HG02623 (cell line): ENCODE data around the gene CNKSR2.
"Not testable (repeated sequence)": the region's sequence is repeated elsewhere in the genome, so short reads cannot be mapped to it uniquely, and the experiment has no call there.

Experiments
- ATAC-seq: cut with Tn5 transposase; IDR thresholded peaks from one replicate; pipeline ENCODE4 v1.9.1; 2021; ENCODE audit warnings: moderate library complexity; ENCODE audit not compliant: unreplicated experiment

Gene CNKSR2

DNA sequence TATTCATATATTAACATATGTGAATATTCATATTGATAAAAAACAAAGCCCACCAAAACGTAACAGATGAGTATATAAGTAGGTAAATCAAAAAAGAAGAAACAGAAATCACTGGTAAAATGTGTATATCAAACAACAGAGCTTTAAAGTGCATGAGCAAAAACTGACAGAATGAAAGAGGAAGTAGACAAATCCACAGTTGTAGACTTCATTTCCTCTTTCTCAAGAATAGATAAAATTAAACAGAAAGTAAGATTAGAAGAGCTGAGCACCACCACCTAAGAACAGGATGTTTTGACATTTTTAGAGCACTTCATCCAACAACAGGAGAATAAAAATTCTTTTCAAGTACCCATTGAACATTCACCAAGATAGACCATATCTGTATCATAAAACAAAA lies 64.6 kb downstream of the CNKSR2 start:
- ATAC-seq = peak; percentile 98

DNA sequence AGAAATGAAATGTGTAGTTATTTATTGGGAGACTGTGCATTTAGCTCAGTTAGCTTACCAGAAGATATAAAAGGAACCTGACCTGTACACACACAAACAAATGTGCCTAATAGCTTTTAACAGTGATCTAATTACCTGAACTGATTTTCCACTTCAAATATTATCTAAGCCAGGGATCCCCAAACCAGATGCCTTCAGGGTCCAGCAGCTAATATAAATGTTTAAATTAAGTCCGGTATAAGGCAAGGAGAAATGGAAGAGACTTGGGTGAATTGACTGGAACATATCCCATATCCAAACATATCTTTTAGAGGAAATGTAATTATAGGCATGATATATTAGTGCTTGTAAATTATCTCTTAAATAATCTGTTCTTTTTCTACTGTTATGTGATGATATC lies 66.7 kb downstream of the CNKSR2 start:
- no peak for ATAC-seq

DNA sequence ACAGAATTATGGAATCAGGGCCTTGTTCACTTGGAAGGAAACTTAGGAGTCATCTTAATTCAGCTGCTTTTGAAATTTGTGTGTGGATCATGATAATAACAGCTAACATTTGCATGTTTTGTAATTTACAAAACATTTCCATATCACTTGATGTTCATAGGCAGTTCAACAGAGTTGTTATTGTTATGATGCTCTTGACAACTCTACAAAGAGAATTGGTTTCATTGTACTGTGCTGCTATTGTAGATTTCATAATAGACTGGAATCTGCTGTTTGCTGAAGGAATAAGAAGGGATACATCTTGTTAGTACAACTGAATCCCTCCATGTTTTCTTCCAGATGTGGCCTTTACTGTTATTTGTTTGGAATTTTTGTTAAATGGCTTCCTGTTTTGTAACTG lies 83.5 kb downstream of the CNKSR2 start:
- ATAC-seq = no peak

DNA sequence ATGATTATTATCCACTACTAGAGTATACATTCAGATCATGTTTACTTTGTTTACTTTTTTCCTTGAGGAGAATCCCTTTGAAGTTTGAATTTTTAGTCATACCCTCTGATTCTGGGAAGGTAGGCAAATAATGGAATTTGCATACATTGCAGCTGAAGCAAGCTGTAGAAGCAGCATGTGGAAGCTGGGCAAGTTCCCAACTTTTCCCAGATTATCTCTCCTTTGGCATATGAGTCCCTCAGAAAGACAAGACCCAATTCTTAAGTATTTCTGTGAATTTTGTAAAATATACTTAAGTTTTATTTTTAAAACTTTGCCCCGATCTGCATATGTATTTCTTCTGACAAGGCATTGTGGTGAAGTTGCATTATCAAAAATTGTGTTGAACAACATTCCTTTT lies 94.9 kb downstream of the CNKSR2 start:
- no peak for ATAC-seq

DNA sequence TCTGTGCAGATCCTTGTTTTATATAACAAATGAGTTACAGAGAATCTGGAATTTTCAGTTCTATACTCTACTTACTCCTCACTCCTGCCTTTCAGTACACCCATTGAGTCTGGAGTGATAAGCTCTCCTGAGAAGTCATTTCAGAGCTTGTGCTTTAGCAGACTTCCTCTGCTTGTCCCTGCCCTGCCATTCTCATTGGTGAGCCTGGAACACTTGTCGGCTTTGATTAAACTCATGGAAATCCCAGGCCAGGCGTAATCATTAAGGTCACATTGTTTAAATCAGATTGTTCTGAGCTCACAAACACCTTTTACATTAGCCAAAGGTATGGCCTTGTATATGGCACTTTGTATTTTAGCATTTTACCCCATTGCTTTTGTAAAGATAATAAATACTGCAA lies 102.7 kb downstream of the CNKSR2 start:
- ATAC-seq = no peak

DNA sequence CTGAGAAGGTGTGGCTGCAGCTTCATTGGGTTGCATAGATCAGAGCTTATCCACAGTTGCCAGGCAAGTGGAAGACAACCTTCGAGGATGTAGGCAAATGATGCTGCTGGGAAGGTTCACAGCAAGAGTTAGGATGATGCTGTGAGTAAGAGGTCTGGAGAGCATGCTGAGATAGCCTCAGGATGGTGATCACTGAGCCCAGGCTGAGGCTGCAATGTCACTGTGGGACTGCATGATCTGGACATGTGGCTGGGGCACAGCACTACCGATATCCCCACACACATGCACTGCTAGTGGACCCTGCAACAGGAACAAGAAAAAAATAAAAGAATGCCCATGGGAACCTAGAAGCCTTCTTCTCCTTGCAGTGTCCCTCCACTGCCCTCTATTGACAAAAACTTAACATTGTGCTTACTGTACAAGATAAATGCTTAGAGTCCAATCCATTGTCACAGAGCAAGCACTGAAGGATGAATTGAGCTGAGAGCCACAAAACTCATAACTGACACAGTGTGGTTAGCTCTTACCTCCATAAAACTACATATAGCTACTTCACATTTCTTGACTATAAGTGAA lies 105.6 kb downstream of the CNKSR2 start:
- peak; percentile 71 for ATAC-seq

DNA sequence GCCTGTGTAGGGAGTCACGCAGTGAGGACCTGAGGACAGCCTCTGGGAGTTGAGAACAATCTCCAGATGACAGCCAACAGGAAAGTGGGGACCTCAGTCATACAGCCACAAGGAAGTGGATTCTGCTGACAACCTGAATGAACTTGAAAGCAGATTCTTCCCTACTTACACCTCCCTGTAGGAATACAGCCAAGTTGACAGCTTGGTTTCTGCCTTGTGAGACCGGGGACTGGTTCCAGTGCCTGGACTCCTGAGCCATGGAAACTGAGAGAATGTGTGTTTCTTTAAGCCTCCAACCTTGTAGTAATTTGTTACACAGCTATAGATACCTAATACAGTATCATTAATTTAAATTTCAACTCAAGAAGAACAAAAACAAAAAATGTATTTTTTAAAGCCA lies 107.5 kb downstream of the CNKSR2 start:
- ATAC-seq = no peak

DNA sequence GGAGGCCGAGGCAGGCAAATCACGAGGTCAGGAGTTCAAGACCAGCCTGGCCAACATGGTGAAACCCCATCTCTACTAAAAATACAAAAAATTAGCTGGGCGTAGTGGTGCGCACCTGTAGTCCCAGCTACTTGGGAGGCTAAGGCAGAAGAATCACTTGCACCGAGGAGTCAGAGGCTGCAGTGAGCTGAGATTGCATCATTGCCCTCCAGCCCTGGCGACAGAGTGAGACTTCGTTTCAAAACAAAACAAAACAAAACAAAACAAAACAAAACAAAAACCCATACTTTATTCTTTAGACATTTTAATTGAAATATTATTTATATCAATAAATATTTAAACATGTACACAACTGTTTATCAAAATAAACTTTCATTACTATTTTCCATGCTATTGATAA lies 109.8 kb downstream of the CNKSR2 start:
- not testable (repeated sequence) for ATAC-seq

DNA sequence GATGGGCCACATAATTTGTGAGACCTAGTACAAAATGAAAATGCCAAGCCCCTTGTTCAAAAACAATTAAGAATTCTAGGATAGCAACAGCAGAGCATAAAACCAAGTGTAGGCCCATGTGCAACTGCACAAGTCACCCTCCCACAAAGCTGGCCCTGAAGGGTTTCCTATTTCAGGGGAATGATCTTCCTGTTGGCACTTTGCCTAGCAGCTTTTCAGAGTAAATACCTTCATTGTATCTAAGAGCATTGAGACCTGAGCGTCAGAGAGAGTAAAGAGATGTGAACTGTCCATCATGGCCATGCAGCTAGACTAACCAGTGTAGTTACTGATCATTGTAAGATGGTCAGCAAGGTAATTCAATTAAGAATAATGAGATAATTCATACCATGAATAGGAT lies 113.6 kb downstream of the CNKSR2 start:
- ATAC-seq = no peak

DNA sequence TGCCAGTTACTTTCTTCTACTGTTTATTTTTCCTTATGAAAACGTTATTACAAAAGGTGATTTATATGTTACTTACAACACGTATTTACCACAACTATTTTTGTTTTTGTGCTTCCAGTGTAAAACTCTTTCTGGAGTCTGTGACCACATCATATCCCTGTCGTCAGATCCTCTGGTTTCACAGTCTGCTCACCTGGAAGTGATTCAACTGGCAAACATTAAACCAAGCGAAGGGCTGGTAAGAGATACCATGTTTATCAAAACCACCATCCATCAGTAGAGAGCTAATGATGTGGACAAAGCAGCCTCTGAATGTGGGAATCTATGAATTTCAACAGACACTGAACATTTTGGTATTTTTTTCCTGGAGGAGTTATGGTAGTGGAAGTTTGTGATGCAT lies 116.1 kb downstream of the CNKSR2 start:
- no peak for ATAC-seq

DNA sequence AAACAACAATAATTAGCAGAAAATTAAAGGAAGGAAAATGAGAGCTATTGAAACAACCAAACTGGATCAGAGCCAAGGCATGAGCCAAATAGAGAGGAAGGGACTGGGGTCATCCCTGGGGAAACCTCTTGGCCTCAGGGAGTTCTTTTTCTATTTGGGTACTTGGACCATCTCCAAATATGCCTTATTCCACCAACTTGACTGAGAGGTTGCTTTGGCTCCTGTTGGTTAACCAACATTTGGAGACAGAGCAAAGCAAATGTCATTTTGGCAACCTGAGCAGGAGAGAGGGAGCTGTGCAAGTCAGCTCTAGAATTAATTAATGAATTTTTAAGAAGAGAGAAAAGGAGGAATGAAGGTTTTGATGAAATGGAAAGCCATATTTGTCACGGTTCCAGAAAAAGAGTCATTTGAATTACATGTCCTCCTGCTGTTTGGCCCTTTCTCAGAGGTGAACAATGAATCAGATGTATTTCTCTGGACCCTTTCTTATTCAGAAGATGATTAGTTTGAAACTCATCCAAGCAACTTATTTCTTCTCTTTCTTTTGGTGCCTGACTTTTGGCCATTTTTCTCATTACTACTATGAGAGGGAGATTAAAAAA lies 119.1 kb downstream of the CNKSR2 start:
- ATAC-seq = no peak

DNA sequence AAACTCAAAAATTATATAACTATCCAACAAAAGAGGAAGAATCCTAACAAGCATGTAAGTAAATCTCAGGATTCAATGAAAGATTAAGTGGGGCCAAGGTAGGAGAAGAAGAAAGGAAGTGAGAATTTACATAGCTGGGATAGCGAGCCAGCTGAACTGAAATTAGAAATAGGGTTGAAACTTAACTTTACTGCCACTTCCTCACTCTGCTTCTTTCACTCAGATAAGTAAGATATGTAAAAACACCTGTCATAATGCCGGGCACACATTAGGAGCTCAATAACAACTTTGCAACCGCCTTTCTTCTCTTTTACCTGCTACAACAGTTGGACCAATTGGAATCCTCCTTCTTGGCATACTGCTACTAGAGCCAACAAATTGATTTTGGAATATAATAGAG lies 129.4 kb downstream of the CNKSR2 start:
- ATAC-seq = peak; percentile 82

DNA sequence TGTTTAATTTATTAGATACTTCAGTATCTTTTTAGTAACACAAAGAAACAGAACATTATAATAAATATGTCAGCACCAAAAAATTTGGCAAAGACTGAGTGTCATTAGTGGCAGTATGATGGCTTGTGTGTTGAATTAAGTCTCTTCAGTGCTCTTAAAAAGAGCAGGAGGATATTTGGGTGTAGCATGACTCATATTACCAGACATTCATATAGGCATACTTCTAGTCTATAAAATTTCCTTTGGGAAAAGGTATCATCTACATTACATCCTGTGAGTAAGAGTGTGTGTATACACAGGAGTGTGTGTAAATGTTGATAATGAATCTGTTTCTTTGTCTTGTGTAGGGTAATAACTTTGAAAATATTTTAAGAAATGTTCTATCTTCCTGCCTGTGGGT lies 135.7 kb downstream of the CNKSR2 start:
- ATAC-seq = no peak

DNA sequence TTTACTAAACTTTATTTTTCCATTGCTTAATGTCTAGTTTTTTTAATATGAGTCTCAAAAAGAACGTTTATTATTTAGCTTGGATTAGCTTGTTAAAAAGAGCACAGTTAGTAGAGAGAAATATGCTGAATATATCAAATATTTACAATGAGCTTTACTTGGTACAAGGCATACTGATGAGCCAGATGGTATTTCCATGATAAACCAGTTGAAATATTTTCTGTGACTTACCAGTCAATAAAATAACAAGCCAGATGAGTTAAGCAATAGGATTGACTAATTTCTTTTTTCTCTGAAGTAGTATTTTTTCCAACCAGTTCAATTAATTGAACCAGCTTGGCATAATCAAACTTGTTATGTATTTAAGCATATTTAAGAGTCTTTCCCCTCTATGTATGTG lies 149.8 kb downstream of the CNKSR2 start:
- no peak for ATAC-seq

DNA sequence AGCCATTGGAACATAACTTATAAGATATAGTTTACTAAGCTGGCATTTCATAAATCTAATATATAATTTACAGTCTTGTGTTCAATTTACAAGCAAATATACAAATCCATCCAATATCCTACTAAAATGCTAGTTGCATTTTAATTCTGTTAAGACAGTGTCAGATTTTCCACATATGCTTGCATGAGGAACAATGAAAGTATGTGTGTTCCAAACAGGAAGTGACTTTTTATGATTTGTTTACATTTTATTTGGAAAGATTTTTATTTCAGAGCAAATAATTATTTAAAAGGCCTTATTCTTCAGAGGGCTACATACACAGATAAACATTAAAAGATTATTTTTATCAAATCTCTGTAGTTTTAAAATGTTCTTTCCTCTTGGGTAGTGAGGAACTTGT lies 153.9 kb downstream of the CNKSR2 start:
- no peak for ATAC-seq

DNA sequence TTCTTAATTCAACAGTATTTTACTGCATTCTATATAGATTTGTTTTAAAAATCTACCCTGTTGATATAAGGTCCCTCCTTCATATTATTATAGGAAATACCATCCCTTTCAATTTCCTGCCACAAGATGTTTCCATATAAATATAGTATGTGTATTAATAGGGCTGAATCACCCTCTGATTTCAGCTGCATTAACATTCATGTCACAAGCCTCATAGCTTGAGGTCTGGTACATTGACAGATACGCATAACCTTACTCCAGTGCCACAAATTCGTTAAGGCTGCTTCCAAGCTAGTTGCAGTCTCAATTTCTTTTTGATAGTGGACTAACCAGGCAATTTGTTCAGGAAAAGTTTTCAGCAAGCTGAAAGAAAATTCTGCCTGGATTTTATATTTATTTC lies 155.6 kb downstream of the CNKSR2 start:
- ATAC-seq = no peak

DNA sequence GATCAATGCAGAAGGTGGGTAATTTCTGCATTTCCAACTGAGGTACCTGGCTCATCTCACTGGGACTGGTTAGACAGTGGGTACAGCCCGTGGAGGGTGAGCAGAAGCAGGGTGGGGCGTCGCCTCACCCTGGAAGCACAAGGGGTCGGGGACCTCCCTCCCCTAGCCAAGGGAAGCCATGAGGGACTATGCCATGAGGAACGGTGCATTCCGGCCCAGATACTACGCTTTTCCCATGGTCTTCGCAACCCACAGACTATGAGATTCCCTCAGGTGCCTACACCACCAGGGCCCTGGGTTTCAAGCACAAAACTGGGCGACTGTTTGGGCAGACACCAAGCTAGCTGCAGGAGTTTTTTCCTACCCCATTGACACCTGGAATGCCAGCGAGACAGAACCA lies 170.4 kb downstream of the CNKSR2 start:
- ATAC-seq = not testable (repeated sequence)

DNA sequence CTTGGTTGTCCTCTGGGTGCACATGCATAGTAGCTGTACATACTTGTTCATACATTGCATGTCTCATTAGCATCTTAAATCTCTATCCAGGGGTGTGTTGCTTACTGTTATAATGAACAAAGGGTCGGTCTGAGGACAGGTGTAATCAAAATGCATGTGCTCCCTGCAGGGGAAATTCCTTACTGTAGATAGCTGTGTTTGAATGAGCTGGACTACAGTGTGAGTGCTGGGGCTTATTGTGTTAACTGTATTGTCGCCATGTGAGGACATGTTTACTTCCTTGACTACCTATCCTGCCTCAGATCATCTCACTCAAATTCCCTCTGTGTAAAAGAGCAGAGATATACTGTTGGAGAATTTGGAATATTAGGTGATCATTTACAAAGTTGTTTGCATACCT lies 185.2 kb downstream of the CNKSR2 start:
- ATAC-seq = no peak

DNA sequence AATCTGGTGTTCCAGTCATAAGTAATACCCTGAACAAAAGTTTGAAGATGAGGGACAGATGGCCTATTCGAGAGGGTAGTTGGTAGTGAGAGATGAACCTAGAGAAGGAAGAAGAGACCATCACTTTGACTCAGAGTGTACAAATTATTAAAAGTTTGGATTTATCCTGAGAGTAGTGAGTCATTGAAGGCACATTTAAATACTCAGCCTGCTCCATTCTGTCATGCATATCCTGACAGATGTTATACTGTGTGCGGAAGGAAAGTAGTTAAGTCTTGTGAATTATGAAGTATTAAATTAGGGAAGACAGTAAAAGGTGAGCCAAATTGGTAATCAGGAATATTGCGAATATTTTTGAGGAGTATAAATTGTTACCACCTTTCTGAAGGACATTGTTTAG lies 190.8 kb downstream of the CNKSR2 start:
- no peak for ATAC-seq

DNA sequence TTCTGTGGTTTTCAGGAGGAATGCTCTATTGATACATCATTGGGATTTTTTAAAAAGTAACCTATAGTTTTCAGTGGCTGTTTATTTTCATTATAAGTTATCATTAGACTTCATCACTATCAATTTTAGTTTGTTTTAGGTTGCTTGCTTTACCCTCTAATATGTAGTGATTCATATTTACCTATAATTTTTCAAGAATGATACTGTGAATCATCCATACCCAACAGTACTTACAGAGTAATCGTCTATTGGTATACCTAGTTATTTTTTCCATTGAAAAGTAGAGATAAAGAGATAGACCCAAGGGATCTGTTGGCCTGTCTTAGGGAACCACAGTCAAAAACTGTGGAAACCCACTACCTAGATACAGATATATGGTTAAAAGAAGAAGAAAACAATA lies 200.6 kb downstream of the CNKSR2 start:
- no peak for ATAC-seq

DNA sequence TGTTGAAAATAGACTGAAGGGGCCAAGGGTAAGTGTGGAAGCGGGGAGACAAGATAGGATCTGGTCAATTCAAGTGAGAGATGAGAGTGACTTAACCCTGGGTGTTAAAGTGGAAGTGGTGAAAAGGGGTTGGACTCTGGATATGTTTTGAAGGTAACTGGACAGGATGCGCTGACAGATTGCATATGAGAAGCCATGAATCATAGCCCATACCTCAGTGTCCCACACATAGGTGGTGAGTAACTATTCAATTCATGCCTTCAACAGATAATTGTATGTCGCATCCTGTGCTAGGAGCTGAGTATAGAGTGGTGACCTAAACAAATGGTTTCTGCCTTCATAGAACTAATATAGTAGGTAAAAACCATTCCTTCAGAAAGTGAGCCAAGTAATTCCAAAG lies 207.3 kb downstream of the CNKSR2 start:
- no peak for ATAC-seq

DNA sequence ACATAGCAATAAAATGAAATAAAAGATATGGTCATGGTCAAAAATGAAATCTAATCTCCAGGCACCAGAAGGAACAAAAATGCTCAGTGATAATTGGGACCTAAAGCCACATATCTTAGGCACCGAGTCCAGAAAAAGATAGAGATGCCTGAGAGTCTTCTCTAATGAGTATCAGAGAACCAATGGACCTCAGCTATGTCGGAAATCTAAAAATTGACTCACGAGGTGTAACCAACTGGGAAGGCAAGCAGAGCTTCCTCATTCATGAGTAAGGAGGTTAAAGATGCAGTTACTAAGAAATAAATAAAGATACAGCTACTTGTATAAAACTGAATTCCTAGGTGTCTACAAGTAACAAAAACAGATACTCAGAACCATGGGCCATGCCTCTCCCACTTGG lies 211.8 kb downstream of the CNKSR2 start:
- ATAC-seq = no peak

DNA sequence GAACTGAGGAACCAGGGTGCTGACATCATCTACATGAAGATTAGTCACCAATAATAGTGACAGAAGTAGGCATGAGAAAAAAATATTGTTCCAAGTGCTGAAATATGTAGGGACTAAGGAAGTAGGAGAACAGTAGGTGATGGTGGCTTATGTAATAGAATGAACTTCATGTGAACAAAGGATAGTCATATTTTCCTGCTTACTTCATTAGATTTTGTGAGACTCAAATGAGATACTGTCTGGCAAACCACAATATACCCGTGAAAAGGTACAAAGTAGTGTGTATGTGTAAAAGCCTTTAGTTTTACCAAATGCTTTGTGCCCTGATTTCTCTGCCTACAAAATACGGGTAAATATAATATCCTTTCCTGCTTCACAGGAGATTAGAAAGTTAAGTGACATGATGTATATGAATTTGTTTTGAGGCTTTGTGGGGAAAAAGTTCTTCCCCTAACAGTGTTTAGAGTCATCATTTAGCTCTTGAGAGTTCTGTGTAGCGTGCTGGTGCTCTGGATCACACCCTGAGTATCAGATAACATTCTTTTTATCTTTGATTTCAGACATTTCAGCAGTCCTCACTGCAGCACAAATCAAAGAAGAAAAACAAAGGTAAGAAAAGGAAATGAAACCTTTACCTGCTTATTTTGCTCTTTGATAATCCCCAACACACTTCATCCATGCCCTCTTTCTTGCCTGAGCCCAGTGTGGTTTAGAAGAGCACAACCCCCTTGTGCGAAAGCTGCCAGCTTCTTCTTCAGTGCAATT lies 216.0 kb downstream of the CNKSR2 start:
- ATAC-seq = no peak
